ENCODE data around the gene ZNF566. TPM values are rescaled to one million over a fixed set of nuclear protein-coding genes. Genes with fewer than 3 reads are reported as not detected.

ZNF566 gene
- polyA plus RNA-seq, 1 of the 3 experiments (the other 2 are of a cell fraction) = 1.7 TPM

DNA sequence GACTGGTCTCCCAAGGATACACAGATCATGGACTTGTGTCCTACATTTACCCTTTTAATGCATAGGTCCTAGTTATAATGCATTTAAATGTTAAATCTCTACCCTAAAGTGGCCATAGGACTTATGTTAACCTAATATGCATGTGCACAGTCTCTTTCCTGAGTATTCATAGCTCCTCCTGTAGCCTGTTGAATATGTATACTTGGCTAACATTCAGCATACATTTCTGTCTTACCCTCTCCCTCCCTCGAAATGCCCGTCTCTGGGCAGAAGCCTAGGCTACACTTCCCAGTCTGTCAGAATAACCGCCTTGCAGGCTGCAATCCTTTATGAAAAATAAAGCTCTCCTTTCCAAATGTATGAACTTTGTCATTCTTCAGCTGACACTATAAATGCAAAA, 84.9 kb downstream of the ZNF566 start:
- Histone ChIP-seq H2AFZ (ENCODE audit: low read depth) (no peak overlapping the region), H3K9me3 (peaks cover 8% of the 10 kb centered on the region; the same call in 1 of the 2 replicates), H3F3A (replicated peaks; ENCODE audit: insufficient read depth) (peaks cover 3% of the 10 kb centered on the region), H3K79me2 (ENCODE audit: insufficient read depth) (no peaks in the 10 kb centered on the region; the same call in 1 of the 2 replicates), H3K9ac (no peak overlapping the region), H3K4me2 (no peak overlapping the region), H3K27ac (ENCODE audit: low read depth in 2 of 2, low read length in 1 of 2) (no peak overlapping the region), H4K20me1 (ENCODE audit: insufficient read depth) (no peaks in the 10 kb centered on the region), H3K4me1 (ENCODE audit: control insufficient read depth in 1 of 2, insufficient read depth in 2 of 2, low read depth in 1 of 2, low read length in 1 of 2) (no peaks in the 10 kb centered on the region), H3K27me3 (ENCODE audit: insufficient read depth) (no peaks in the 10 kb centered on the region), H3K4me3 (ENCODE audit: low read depth in 2 of 2, low read length in 1 of 2) (no peak overlapping the region), H3K36me3 (replicated peaks in 1 of 2; ENCODE audit: control insufficient read depth in 1 of 2, insufficient read depth in 2 of 2, low read length in 1 of 2) (peaks cover 70 to 74% of the 10 kb centered on the region in 2 experiments), H3K9me2 (no peaks in the 10 kb centered on the region)
- TF ChIP-seq FOXM1 (IDR thresholded peaks at IDR 0.05; ENCODE audit: low read depth) (no peak), CHD2 (IDR thresholded peaks at IDR 0.05; ENCODE audit: low read length, partially characterized antibody) (no peak), EP300 (IDR thresholded peaks at IDR 0.05; ENCODE audit: borderline replicate concordance in 1 of 2, low read depth in 1 of 2, low read length in 1 of 2) (no peak), NFIC (IDR thresholded peaks at IDR 0.05; ENCODE audit: borderline replicate concordance) (no peak), TEAD4 (IDR thresholded peaks at IDR 0.05; ENCODE audit: borderline replicate concordance, insufficient read depth) (no peak), RFX5 (IDR thresholded peaks at IDR 0.05; ENCODE audit: low read length) (no peak), NRF1 (IDR thresholded peaks at IDR 0.05; ENCODE audit: low read depth, low read length) (no peak), RCOR1 (IDR thresholded peaks at IDR 0.05; ENCODE audit: low read length) (no peak), SIN3A (IDR thresholded peaks at IDR 0.05; ENCODE audit: borderline replicate concordance, low read depth, low read length) (no peak)
- TF ChIP-seq, protein P1, sequence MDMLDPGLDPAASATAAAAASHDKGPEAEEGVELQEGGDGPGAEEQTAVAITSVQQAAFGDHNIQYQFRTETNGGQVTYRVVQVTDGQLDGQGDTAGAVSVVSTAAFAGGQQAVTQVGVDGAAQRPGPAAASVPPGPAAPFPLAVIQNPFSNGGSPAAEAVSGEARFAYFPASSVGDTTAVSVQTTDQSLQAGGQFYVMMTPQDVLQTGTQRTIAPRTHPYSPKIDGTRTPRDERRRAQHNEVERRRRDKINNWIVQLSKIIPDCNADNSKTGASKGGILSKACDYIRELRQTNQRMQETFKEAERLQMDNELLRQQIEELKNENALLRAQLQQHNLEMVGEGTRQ (IDR thresholded peaks at IDR 0.05; ENCODE audit: borderline replicate concordance, low read depth, low read length) = no peak
- TF ChIP-seq, protein P2, sequence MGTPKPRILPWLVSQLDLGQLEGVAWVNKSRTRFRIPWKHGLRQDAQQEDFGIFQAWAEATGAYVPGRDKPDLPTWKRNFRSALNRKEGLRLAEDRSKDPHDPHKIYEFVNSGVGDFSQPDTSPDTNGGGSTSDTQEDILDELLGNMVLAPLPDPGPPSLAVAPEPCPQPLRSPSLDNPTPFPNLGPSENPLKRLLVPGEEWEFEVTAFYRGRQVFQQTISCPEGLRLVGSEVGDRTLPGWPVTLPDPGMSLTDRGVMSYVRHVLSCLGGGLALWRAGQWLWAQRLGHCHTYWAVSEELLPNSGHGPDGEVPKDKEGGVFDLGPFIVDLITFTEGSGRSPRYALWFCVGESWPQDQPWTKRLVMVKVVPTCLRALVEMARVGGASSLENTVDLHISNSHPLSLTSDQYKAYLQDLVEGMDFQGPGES (IDR thresholded peaks at IDR 0.05; ENCODE audit: low read depth, low read length) = no peak
- TF ChIP-seq, protein P3, sequence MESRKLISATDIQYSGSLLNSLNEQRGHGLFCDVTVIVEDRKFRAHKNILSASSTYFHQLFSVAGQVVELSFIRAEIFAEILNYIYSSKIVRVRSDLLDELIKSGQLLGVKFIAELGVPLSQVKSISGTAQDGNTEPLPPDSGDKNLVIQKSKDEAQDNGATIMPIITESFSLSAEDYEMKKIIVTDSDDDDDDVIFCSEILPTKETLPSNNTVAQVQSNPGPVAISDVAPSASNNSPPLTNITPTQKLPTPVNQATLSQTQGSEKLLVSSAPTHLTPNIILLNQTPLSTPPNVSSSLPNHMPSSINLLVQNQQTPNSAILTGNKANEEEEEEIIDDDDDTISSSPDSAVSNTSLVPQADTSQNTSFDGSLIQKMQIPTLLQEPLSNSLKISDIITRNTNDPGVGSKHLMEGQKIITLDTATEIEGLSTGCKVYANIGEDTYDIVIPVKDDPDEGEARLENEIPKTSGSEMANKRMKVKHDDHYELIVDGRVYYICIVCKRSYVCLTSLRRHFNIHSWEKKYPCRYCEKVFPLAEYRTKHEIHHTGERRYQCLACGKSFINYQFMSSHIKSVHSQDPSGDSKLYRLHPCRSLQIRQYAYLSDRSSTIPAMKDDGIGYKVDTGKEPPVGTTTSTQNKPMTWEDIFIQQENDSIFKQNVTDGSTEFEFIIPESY (IDR thresholded peaks at IDR 0.05; ENCODE audit: borderline replicate concordance, low read depth) = no peak
- TF ChIP-seq, protein P4, sequence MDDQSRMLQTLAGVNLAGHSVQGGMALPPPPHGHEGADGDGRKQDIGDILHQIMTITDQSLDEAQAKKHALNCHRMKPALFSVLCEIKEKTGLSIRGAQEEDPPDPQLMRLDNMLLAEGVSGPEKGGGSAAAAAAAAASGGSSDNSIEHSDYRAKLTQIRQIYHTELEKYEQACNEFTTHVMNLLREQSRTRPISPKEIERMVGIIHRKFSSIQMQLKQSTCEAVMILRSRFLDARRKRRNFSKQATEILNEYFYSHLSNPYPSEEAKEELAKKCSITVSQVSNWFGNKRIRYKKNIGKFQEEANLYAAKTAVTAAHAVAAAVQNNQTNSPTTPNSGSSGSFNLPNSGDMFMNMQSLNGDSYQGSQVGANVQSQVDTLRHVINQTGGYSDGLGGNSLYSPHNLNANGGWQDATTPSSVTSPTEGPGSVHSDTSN (IDR thresholded peaks at IDR 0.05) = no peak
- no peak for DNase-seq
- WGBS (ENCODE audit: low lambda C conversion rate) = 93% methylated on average over 3 of the region's 3 CpGs
- POLR2A ChIA-PET = no interaction called here
- CTCF ChIA-PET = interaction anchor here (1.1 kb wide), 1 partner anchor 28 kb away, joined by 3 read pairs; no protein-coding TSS in a partner anchor
